ENCODE results near the gene NQO2. TPM values are rescaled to one million over a fixed set of nuclear protein-coding genes. Genes with fewer than 3 reads are reported as not detected.

The NQO2 gene
- total and polyA plus RNA-seq, 11 donors: 37.0 to 85.4 (median 62.8) TPM

- H3K4me1 ChIP-seq: peaks cover 0 to 6% (median 0%) of the 10 kb centered on the region in 12 donors
- H3K36me3 ChIP-seq: peaks cover 0 to 97% (median 87%) of the 10 kb centered on the region in 9 donors
- ATAC-seq (no peak), DNase-seq (no peak)
- no peak overlapping the region for H3K4me3 ChIP-seq
- H3K27me3 ChIP-seq: no peaks in the 10 kb centered on the region
- intact Hi-C loops (cut with DNase I): no loop called here
- TF ChIP-seq, protein P1, sequence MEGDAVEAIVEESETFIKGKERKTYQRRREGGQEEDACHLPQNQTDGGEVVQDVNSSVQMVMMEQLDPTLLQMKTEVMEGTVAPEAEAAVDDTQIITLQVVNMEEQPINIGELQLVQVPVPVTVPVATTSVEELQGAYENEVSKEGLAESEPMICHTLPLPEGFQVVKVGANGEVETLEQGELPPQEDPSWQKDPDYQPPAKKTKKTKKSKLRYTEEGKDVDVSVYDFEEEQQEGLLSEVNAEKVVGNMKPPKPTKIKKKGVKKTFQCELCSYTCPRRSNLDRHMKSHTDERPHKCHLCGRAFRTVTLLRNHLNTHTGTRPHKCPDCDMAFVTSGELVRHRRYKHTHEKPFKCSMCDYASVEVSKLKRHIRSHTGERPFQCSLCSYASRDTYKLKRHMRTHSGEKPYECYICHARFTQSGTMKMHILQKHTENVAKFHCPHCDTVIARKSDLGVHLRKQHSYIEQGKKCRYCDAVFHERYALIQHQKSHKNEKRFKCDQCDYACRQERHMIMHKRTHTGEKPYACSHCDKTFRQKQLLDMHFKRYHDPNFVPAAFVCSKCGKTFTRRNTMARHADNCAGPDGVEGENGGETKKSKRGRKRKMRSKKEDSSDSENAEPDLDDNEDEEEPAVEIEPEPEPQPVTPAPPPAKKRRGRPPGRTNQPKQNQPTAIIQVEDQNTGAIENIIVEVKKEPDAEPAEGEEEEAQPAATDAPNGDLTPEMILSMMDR (IDR thresholded peaks at IDR 0.05): no peak
- no peak for TF ChIP-seq POLR2A (IDR thresholded peaks at IDR 0.05)
- peaks cover 0 to 26% (median 10%) of the 10 kb centered on the region in 12 donors for H3K9me3 ChIP-seq
- H3K27ac ChIP-seq: no peak overlapping the region
These were observed 11.9 kb downstream of the NQO2 start for GRCh38 chr6:3011592-3011991.

- 85 to 94% (median 93%) methylated on average over 2 of the region's 2 CpGs for WGBS, 4 donors
- Histone ChIP-seq H3K27me3 (no peaks in the 10 kb centered on the region), H3K36me3 (peaks cover 0 to 97% (median 88%) of the 10 kb centered on the region in 9 donors), H3K27ac (peak overlapping the region in 1 of 12 donors; percentile 5), H3K4me1 (peaks cover 0 to 6% (median 0%) of the 10 kb centered on the region in 12 donors), H3K4me3 (no peak overlapping the region), H3K9me3 (peaks cover 0 to 26% (median 10%) of the 10 kb centered on the region in 12 donors)
- ATAC-seq (peak in 3 of 4 donors; percentile 20 to 68 (median 45)), DNase-seq (peak in 2 of 5 donors; percentile 54 to 68)
- intact Hi-C loops (cut with DNase I): no loop called here
- TF ChIP-seq, protein P1 (IDR thresholded peaks at IDR 0.05): no peak
- no peak for TF ChIP-seq POLR2A (IDR thresholded peaks at IDR 0.05)
These were observed 13.8 kb downstream of the NQO2 start for GRCh38 chr6:3013486-3013885.

DNA sequence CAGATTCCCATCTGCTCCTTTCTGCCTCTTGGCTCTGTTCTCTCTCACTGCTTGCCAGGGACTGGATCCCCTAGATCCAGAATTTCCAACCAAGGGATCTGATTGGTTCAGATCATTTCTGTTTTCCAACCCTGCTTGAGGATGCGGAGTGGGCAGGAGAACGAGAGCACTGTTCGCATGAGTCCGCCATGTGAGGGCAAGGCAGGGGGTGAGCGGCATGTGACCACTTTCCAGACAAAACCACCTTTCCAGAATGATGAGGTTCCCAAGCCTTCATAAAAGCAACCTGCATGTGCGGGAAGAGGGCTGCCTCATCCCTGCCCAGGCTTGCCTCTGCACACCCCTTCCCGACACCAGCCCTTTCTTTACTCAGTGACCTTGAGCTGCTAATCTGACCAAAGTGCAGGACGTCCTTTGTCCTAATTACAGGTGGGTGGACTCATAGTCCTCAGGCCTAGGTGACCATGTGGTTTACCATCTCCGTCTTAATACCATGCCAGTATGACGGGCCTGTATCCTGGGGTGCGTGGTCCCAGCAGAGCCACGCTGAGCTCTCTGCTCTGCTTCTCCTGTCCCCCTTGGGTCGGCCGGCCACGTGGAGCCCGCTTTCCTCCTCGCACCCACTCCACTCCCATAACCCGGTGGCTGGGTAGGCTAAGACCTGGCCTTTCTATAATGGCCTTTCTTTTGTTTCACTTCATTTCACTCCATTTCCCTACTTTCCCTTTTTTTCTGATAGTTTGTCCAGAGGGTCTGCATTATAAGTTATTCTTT lies 14.4 kb downstream of the NQO2 start:
- intact Hi-C loops (cut with DNase I): no loop called here
- H3K4me3 ChIP-seq: no peak overlapping the region
- peaks cover 0 to 96% (median 84%) of the 10 kb centered on the region in 9 donors for H3K36me3 ChIP-seq
- TF ChIP-seq, protein P1 (IDR thresholded peaks at IDR 0.05): no peak
- no peak for TF ChIP-seq POLR2A (IDR thresholded peaks at IDR 0.05)
- H3K4me1 ChIP-seq: peaks cover 0 to 10% (median 0%) of the 10 kb centered on the region in 12 donors
- peaks cover 0 to 26% (median 10%) of the 10 kb centered on the region in 12 donors for H3K9me3 ChIP-seq
- DNase-seq (no peak), ATAC-seq (no peak)
- no peaks in the 10 kb centered on the region for H3K27me3 ChIP-seq
- 90 to 96% (median 93%) methylated on average over 17 to 18 of the region's 18 CpGs for WGBS, 4 donors
- peak overlapping the region in 1 of 12 donors; percentile 5 for H3K27ac ChIP-seq

DNA sequence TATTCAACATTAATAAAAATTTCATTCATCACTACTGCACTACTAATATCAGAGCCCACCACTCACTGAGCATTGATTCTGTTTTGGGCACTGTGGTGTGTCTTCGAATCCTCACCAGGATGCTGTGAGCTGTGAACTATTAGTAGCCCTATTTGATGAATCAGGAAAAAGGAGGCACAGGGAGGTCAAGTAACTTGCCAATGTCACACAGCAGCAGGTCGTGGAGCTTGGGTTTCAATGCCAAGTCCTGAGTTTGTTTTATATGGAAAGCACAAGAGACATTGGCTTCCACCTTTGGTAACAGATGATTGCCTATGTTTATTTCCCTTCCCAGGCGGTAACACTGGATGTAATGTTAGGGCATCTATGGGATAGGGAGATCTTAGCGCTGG lies 15.0 kb downstream of the NQO2 start:
- 94 to 99% (median 96%) methylated on average over 4 of the region's 4 CpGs for WGBS, 4 donors
- no peak for TF ChIP-seq POLR2A (IDR thresholded peaks at IDR 0.05)
- TF ChIP-seq, protein P1 (IDR thresholded peaks at IDR 0.05): no peak
- no peak overlapping the region for H3K27ac ChIP-seq
- intact Hi-C loops (cut with DNase I): no loop called here
- peaks cover 0 to 26% (median 10%) of the 10 kb centered on the region in 12 donors for H3K9me3 ChIP-seq
- H3K4me3 ChIP-seq: no peak overlapping the region
- DNase-seq (no peak), ATAC-seq (no peak)
- peaks cover 0 to 96% (median 84%) of the 10 kb centered on the region in 9 donors for H3K36me3 ChIP-seq
- H3K4me1 ChIP-seq: peaks cover 0 to 16% (median 0%) of the 10 kb centered on the region in 12 donors
- no peaks in the 10 kb centered on the region for H3K27me3 ChIP-seq

Measured in heart left ventricle (tissue), 16 donors.